Upper lobe of right lung (tissue), 1 donor: Measurements from ENCODE around the gene EPB41L1. TPM values are rescaled to one million over a fixed set of nuclear protein-coding genes. Genes with fewer than 3 reads are reported as not detected.

Experiments used
- ATAC-seq: fragments of 200-7000 bp; cut with Tn5 transposase; one replicate; pipeline ENCODE4 v1.9.1; 2020; ENCODE audit warnings: mild to moderate bottlenecking, moderate library complexity
- DNase-seq: peaks from one replicate; pipeline ENCODE4 v3.0.0-alpha.2; 2020
- H3K27ac ChIP-seq: fragments of 200-600 bp; one replicate; pipeline ENCODE4 v1.8.0; 2022
- H3K27me3 ChIP-seq: fragments of 200-600 bp; one replicate; pipeline ENCODE4 v1.8.0; 2022; ENCODE audit warnings: mild to moderate bottlenecking
- H3K36me3 ChIP-seq: fragments of 200-600 bp; one replicate; pipeline ENCODE4 v1.8.0; 2022
- H3K4me1 ChIP-seq: fragments of 200-600 bp; one replicate; pipeline ENCODE4 v1.8.0; 2022
- H3K4me3 ChIP-seq: fragments of 200-600 bp; one replicate; pipeline ENCODE4 v1.8.0; 2022; ENCODE audit warnings: mild to moderate bottlenecking
- H3K9me3 ChIP-seq: fragments of 200-600 bp; one replicate; pipeline ENCODE4 v1.8.0; 2022
- intact Hi-C: fragments of 100-400 bp; cut with DNase I; formaldehyde crosslinking; loops from one replicate; pipeline ENCODE4 v1.11.0; 2022
- total RNA-seq: library from RNA; stranded (reverse); fragmentation: NEBNext Ultra II Directional; extraction: Animal tissue kit (Norgen Biotek cat#: 25700); gene quantifications from one replicate; pipeline ENCODE4 v1.2.1, GENCODE V29; 2021
- TF ChIP-seq, protein P1 (sequence below): fragments of 200-600 bp; IDR thresholded peaks from one replicate; pipeline ENCODE4 v1.8.0; 2022; ENCODE audit warnings: antibody characterized with exemption
- donor health status: DM: no; HTN: yes; CAD: no; lungs with severe emphysema.

Gene EPB41L1
- total RNA-seq, 1 donor from 2014 or later: 61.4 TPM

DNA sequence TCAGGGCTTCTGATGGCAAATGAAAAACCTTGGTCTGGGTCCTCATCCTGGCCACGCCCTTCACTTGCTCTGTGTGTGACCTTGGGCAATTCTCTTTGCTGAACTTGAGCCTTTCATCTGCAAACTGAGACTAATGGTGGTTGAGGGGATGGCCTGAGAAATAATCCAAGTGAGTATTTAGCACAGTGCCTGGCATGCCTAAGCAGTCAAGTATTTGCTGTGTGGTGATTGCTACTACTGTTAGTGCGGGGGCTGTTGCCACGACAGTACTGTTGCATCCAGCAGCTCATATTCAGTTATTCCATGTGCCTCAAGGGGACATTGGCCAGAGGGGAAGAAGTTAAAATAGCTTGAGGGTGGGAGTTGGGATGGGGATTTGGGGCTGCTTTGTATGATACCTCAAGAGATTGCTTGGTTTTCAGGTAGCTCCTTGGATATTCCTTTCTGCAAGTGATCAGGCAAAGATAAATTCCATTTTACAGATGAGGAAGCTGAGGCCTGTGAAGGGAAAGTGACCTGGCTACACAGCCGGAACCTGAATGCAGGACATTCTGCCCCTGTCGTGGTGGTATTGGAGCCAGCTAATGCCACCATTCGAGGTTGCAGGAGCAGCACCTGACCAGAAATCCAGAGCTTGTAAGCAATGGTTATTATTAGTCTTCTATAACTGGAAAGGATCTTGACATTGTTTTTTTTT lies 45.1 kb upstream of the EPB41L1 start:
- Histone ChIP-seq H3K4me1 (peaks cover 38% of the 10 kb centered on the region), H3K27me3 (no peaks in the 10 kb centered on the region), H3K4me3 (no peak overlapping the region), H3K9me3 (no peaks in the 10 kb centered on the region), H3K36me3 (no peaks in the 10 kb centered on the region), H3K27ac (no peak overlapping the region)
- TF ChIP-seq, protein P1, sequence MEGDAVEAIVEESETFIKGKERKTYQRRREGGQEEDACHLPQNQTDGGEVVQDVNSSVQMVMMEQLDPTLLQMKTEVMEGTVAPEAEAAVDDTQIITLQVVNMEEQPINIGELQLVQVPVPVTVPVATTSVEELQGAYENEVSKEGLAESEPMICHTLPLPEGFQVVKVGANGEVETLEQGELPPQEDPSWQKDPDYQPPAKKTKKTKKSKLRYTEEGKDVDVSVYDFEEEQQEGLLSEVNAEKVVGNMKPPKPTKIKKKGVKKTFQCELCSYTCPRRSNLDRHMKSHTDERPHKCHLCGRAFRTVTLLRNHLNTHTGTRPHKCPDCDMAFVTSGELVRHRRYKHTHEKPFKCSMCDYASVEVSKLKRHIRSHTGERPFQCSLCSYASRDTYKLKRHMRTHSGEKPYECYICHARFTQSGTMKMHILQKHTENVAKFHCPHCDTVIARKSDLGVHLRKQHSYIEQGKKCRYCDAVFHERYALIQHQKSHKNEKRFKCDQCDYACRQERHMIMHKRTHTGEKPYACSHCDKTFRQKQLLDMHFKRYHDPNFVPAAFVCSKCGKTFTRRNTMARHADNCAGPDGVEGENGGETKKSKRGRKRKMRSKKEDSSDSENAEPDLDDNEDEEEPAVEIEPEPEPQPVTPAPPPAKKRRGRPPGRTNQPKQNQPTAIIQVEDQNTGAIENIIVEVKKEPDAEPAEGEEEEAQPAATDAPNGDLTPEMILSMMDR: no peak
- no peak for ATAC-seq
- intact Hi-C loops: no loop called here
- DNase-seq: no peak

DNA sequence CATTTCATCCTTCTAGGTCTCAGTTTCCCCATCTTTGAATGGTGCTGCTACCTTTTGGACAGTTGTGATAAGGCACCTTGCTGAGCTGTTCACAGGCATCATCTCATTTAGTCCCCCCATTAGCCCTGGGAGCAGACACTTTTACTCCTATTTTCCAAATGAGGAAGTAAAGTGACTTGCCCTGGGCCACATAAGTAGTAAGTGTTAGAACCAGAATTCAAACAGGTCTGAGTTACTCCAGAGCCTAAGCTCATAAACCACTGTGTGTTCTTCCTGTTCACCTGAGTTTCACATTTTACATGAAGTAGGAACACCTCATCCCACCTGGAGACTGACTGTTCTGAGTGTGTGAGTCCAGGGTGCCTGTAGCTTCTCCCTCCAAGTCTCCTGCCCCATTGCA lies 43.5 kb upstream of the EPB41L1 start:
- Histone ChIP-seq H3K27me3 (no peaks in the 10 kb centered on the region), H3K27ac (peak overlapping the region; percentile 73), H3K4me3 (no peak overlapping the region), H3K36me3 (no peaks in the 10 kb centered on the region), H3K4me1 (peaks cover 27% of the 10 kb centered on the region), H3K9me3 (no peaks in the 10 kb centered on the region)
- no peak for ATAC-seq
- intact Hi-C loops: no loop called here
- no peak for DNase-seq
- TF ChIP-seq, protein P1: no peak

DNA sequence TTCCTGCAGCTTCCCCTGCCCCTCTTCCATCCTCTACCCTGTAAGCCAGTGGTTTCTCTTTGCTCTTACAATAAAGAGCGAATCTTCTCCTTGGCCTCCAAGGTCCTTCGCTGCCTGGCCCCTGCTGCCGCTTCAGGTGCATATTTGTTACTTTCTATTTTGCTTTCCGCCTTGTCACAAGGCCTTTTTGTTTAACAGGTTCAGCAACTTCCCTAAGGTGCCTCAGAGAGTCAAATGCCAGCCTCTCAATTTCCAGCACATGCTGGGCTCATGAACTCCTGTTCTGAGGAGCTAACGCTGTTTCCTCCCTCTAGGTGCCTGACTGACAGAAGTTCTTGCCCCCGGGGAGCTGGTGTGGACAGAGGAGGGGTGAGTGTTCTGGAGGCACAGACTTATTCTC lies 42.4 kb upstream of the EPB41L1 start:
- no peak for DNase-seq
- Histone ChIP-seq H3K27ac (peak overlapping the region; percentile 73), H3K27me3 (no peaks in the 10 kb centered on the region), H3K36me3 (no peaks in the 10 kb centered on the region), H3K4me1 (peaks cover 28% of the 10 kb centered on the region), H3K9me3 (no peaks in the 10 kb centered on the region), H3K4me3 (no peak overlapping the region)
- ATAC-seq: peak; percentile 66
- TF ChIP-seq, protein P1: no peak
- intact Hi-C loops: no loop called here

DNA sequence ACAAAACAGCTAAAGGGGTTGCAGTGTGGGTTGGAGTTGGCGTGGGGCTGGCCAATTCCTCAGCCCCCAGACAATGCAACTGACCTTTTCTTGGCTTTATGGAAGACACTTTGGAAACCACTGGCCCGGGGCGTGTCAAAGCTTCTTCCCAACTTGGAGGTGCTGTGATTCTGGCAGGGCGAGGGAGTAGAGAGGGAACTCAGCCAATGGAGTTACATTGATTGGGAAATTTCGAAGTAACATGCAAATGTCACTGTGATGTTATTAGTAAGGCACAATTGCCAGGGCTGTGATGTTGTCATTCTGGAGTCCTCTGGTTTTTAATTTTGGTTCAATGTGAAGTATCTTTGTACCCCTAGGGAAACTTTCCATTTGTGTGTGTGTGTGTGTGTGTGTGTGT lies 41.5 kb upstream of the EPB41L1 start:
- TF ChIP-seq, protein P1: no peak
- Histone ChIP-seq H3K36me3 (no peaks in the 10 kb centered on the region), H3K27me3 (no peaks in the 10 kb centered on the region), H3K4me1 (peaks cover 37% of the 10 kb centered on the region), H3K27ac (peak overlapping the region; percentile 73), H3K4me3 (no peak overlapping the region), H3K9me3 (no peaks in the 10 kb centered on the region)
- intact Hi-C loops: no loop called here
- ATAC-seq: peak; percentile 10
- no peak for DNase-seq

DNA sequence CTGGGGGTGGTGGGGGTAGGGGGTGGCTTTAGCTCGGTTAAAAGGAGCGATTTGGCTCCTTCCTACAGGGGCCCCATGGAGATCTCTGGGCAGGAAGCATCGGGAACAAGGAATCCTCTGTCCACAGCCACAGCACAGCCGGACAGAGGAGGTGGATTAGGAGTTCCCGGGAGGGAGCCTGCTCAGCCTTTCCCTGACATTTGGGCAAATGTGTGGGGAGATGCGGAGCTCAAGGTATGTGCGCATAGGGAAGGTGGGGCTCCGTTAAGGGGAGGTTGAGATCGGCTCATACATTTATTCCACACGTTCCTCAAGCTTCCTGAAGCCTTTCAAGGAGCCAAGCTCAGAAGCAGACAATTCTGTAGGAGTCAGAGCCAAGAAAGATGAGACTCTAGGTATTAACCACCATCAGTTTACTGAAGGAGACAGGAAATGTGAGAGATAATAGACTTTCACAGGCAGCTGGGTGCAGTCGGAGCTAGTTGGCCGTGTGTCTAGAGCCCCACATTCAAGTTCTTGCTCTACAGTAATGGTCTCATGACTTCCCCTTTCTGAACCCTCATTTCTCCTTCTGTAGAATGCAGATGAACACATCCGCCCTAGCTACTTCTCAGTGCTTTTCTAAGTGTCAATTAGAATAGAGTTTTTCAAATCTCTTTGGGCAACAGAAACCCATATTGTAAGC lies 40.8 kb upstream of the EPB41L1 start:
- TF ChIP-seq, protein P1: no peak
- no peak overlapping the region for H3K4me3 ChIP-seq
- H3K9me3 ChIP-seq: no peaks in the 10 kb centered on the region
- H3K4me1 ChIP-seq: peaks cover 40% of the 10 kb centered on the region
- H3K27me3 ChIP-seq: no peaks in the 10 kb centered on the region
- ATAC-seq (peak; percentile 64), DNase-seq (no peak)
- H3K27ac ChIP-seq: peak overlapping the region; percentile 36
- no peaks in the 10 kb centered on the region for H3K36me3 ChIP-seq
- intact Hi-C loops: no loop called here
